Activated T-cell treated with anti-CD3 and anti-CD28 coated beads for 4 hours (primary cell): ENCODE results near the gene CCDC183.
"Not testable (repeated sequence)": the region's sequence is repeated elsewhere in the genome, so short reads cannot be mapped to it uniquely, and the experiment has no call there.

Experiments
- DNase-seq: peaks from one replicate; pipeline ENCODE4 v3.0.0-alpha.2; 2020

The CCDC183 gene

GRCh38 chr9:136785565-136786355, 10.4 kb upstream of the CCDC183 start:
- not testable (repeated sequence) for DNase-seq

DNA sequence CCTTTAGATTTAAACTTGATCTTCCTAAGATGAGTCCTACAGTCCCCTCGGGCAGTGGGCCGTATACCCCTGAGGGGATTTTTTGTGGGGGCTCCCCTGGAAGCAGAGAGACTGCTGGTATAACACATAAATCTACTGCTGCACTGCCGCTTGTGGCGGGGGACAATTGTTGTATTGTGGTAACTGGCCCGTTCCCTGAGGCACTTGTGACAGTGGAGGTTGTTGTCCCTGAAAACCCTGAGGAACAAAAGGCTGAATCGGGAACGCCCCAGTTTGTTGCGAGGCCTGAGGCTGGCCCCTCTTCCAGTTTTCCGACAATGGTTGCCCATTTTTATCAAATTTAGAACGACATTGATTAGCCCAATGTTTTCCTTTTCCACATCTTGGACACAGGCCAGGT, 9.7 kb upstream of the CCDC183 start:
- DNase-seq, result no peak

- not testable (repeated sequence) for DNase-seq
These were observed 9.2 kb upstream of the CCDC183 start for GRCh38 chr9:136786983-136787382.

DNA sequence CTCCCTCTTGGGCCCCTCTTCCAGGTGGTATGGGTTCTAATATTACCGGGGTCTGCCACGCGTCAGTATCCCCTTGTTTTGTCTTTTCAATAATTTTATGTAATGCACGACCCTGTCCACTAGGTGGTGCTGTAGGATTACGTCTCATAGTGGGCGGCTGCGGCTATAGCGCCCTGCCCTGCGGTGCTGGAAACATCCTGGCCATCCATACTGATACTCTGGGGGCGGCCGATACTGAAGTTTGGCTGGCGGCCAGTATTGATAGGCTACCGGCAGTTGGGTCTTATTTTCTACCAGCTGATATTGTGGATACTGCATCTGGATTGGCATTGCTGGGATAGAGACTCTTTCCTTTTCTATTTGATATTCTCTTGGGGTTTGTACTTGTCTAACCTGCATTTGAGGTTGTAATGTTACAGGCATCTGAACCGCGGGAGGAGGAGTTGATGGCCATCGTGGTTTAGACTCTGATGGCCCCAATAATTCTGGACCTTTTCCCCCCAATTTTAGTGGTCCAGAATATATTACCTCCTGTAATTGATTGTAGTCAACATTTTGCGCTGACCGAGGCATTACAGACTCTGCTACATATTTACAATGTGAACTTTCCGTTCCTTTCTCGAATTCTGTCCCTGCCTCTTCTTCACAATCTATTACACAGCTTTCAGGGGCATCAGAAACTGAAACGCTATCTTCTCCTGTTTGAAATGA, 8.3 kb upstream of the CCDC183 start:
- peak; percentile 62 for DNase-seq

DNA sequence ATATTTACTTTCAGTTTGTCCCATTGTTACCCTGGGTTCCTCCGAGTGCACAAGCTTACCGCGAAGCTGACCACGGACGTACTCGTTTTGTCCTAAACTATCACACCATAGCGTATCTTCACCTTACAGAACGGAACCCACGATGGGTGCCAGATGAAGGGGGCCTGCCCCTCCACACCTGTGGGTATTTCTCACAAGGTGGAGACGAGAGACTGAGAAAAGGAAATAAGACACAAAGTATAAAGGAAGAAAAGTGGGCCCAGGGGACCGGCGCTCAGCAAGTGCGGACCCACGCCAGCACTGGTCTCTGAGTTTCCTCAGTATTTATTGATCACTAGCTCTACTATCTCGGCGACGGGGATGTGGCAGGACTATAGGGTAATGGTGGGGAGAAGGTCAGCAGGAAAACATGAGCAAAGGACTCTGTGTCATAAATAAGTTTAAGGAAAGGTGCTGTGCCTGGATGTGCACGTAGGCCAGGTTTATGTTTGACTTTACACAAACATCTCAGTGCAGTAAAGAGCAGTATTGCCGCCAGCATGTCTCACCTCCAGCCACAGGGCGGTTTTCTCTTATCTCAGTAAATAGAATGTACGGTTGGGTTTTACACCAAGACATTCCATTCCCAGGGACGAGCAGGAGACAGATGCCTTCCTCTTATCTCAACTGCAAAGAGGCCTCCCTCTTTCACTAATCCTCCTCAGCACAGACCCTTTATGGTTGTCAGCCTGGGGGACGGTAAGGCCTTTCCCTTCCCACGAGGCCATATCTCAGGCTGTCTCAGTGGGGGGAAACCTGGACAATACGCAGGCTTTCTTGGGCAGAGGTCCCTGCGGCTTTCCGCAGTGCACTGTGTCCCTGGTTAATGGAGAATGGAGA, 7.3 kb upstream of the CCDC183 start:
- DNase-seq, result not testable (repeated sequence)

DNA sequence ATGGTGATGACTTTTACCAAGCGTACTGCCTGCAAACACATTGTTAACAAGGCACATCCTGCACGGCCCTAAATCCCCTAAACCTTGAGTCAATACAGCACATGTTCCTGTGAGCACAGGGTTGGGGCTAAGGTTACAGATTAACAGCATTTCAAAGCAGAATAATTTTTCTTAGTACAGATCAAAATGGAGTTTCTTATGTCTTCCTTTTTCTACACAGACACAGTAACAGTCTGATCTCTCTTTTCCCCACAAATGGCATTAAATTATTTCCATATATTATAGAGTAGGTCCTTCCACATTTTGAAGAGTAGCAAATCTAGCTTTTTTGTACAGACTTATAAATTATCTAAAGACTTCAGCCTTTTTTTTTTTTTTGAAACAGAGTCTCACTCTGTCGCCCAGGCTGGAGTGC, 6.6 kb upstream of the CCDC183 start:
- no peak for DNase-seq

GRCh38 chr9:136790640-136791515, 5.3 kb upstream of the CCDC183 start, which contains the start of gene TMEM141:
Gene TMEM141 (plus strand): TSS chr9:136791344. CDS start chr9:136791371, 27 bp downstream.
- DNase-seq, result peak; percentile 99

GRCh38 chr9:136791516-136792276, 4.4 kb upstream of the CCDC183 start:
- DNase-seq, result peak; percentile 51

DNA sequence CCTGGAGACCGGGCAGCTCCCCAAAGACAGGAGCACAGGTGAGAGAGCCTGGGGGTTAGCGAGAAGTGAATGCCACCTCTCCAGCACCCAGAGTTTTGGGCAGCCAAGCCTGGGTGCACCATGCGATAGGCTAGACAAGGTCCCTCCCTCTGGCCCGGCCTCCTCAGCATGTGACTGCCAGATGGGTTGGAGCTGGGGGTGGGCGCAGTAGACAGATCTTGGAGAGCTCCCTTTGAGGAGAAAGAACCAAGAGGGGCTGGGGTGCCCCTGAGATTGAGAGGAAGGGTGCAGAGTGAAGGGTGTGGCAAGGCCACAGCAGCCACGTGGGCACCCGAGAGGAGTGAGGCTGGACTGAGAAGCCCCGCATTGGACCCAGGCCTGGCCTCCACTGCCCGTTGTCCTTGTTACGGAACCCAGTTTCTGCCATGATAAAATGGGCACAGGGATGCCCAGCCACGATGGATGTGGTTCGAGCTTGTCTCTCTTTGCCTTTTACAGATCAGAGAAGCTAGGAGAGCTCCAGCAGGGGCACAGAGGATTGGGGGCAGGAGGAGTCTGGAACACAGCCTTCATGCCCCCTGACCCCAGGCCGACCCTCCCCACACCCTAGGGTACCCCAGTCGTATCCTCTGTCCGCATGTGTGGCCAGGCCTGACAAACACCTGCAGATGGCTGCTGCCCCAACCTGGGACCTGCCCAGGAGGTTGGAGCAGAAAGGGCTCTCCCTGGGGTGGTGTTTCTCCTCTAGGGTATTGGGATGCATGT, 3.6 kb upstream of the CCDC183 start:
- DNase-seq, result no peak

- DNase-seq, result no peak
These were observed 2.8 kb upstream of the CCDC183 start for GRCh38 chr9:136793086-136793946.

- DNase-seq, result no peak
These were observed 1.7 kb upstream of the CCDC183 start for GRCh38 chr9:136794281-136794999.

- no peak for DNase-seq
These were observed 1.2 kb upstream of the CCDC183 start for GRCh38 chr9:136795000-136795348.

- not testable (repeated sequence) for DNase-seq
These were observed 723 bp downstream of the CCDC183 start for GRCh38 chr9:136796775-136797347.

DNA sequence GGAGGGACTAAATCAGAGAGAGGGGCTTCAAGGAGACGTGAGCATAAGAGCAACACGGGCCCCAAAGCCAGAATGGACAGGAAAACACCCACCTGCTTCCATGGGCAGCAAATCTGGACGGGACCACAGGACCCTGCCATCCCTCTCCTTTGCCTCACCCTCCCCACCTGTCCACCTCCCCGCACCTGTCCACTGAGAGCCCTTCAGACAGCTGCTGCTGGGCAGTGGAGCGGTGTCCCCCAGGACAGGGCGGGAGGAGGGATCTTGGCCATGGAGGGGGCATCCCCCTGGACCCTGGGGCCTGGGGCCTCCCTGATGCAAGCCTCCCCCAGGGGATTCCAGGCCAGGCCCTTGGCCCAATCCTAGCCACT, 2.6 kb downstream of the CCDC183 start:
- DNase-seq, result no peak

- no peak for DNase-seq
These were observed 3.1 kb downstream of the CCDC183 start for GRCh38 chr9:136799079-136799853.

- DNase-seq, result peak; percentile 88
These were observed 3.9 kb downstream of the CCDC183 start for GRCh38 chr9:136799854-136800657.

- DNase-seq, result no peak
These were observed 6.2 kb downstream of the CCDC183 start for GRCh38 chr9:136802321-136802720.
